Measurements from ENCODE around the gene TBC1D22A.

DNA sequence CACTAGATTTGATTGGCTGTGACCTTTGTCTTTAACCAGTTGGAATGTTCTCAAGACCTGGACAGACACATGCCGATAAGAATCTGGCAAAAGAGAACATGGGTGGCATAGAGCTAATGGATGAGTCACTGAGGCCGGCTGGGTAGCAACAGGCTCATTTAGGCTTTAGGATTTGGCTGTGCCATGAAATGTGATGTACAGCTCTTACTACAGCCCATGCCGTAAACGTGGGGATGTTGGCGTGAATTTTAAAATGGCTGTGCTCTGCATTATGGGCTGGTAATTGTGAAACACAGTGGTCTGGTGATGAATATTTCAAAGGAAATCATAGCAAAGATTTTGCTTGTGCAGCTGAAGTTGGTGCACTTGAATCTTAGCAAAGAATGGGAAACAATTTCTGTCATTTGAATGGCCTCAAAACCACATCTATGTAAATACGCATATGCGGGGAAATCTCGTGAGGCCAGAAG is 332.4 kb downstream of the TBC1D22A start:
- TF ChIP-seq, protein P1, sequence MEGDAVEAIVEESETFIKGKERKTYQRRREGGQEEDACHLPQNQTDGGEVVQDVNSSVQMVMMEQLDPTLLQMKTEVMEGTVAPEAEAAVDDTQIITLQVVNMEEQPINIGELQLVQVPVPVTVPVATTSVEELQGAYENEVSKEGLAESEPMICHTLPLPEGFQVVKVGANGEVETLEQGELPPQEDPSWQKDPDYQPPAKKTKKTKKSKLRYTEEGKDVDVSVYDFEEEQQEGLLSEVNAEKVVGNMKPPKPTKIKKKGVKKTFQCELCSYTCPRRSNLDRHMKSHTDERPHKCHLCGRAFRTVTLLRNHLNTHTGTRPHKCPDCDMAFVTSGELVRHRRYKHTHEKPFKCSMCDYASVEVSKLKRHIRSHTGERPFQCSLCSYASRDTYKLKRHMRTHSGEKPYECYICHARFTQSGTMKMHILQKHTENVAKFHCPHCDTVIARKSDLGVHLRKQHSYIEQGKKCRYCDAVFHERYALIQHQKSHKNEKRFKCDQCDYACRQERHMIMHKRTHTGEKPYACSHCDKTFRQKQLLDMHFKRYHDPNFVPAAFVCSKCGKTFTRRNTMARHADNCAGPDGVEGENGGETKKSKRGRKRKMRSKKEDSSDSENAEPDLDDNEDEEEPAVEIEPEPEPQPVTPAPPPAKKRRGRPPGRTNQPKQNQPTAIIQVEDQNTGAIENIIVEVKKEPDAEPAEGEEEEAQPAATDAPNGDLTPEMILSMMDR (optimal IDR thresholded peaks at IDR 0.05 in 1 of 3, IDR thresholded peaks at IDR 0.05 in 1 of 3, conservative IDR thresholded peaks at IDR 0.05 in 1 of 3; ENCODE audit: extremely low read depth in 1 of 3, insufficient read depth in 2 of 3, low read length in 3 of 3): no peak
- no peak for TF ChIP-seq EZH2 (IDR thresholded peaks at IDR 0.05; ENCODE audit: low read length)

All from keratinocyte (primary cell).